Neural progenitor cell (in vitro differentiated cells): ENCODE data around the gene LRRN4. TPM values are rescaled to one million over a fixed set of nuclear protein-coding genes. Genes with fewer than 3 reads are reported as not detected.

ENCODE experiments used
- DNase-seq: peaks from one replicate; pipeline ENCODE4 v3.0.0-alpha.2; 2016; ENCODE audit warnings: low spot score
- H2AFZ ChIP-seq: fragments of 200-600 bp; sonication (generic); replicated peaks from 2 replicates; pipeline ENCODE4 v1.6.1; 2016; ENCODE audit warnings: antibody characterized with exemption
- H3F3A ChIP-seq: fragments of 200-600 bp; sonication (generic); 2 replicates; pipeline ENCODE4 v1.6.1; 2016; ENCODE audit warnings: antibody characterized with exemption, low read depth
- H3K27ac ChIP-seq: fragments of 200-600 bp; sonication (generic); 2 replicates; pipeline ENCODE4 v1.5.1; 2016; ENCODE audit warnings: mild to moderate bottlenecking
- H3K27me3 ChIP-seq: fragments of 200-600 bp; sonication (generic); 2 replicates; pipeline ENCODE4 v1.6.1; 2016; ENCODE audit warnings: mild to moderate bottlenecking, moderate library complexity
- H3K36me3 ChIP-seq: fragments of 200-600 bp; sonication (generic); 2 replicates; pipeline ENCODE4 v1.5.1; 2016
- H3K4me1 ChIP-seq: fragments of 200-600 bp; sonication (generic); 2 replicates; pipeline ENCODE4 v1.6.1; 2016; ENCODE audit warnings: mixed run types
- H3K4me2 ChIP-seq: fragments of 200-600 bp; sonication (generic); 2 replicates; pipeline ENCODE4 v1.6.1; 2016
- H3K4me3 ChIP-seq: fragments of 200-600 bp; sonication (generic); 2 replicates; pipeline ENCODE4 v1.5.1; 2016
- H3K79me2 ChIP-seq: fragments of 200-600 bp; sonication (generic); 2 replicates; pipeline ENCODE4 v1.6.1; 2016; ENCODE audit warnings: low read depth
- H3K9ac ChIP-seq: fragments of 200-600 bp; sonication (generic); 2 replicates; pipeline ENCODE4 v1.6.1; 2016
- H3K9me3 ChIP-seq: fragments of 200-600 bp; sonication (generic); 2 replicates; pipeline ENCODE4 v1.5.1; 2016; ENCODE audit warnings: low read depth
- H4K20me1 ChIP-seq: fragments of 200-600 bp; sonication (generic); 2 replicates; pipeline ENCODE4 v1.6.1; 2016; ENCODE audit warnings: low read depth
- H3K27ac Mint-ChIP-seq: 3 replicates; pipeline ENCODE4 v1.8.0; 2021; ENCODE audit warnings: mixed read lengths
- H3K27me3 Mint-ChIP-seq: 2 replicates; pipeline ENCODE4 v1.8.0; 2022; ENCODE audit warnings: low read depth, mild to moderate bottlenecking, inconsistent platforms, moderate library complexity, mixed read lengths; ENCODE audit not compliant: insufficient read depth
- H3K36me3 Mint-ChIP-seq: 3 replicates; pipeline ENCODE4 v1.8.0; 2021; ENCODE audit warnings: mixed read lengths
- H3K4me1 Mint-ChIP-seq: 3 replicates; pipeline ENCODE4 v1.8.0; 2021; ENCODE audit warnings: mixed read lengths
- H3K4me3 Mint-ChIP-seq: 3 replicates; pipeline ENCODE4 v1.8.0; 2021; ENCODE audit warnings: mild to moderate bottlenecking, moderate library complexity, mixed read lengths
- H3K9me3 Mint-ChIP-seq: 3 replicates; pipeline ENCODE4 v1.8.0; 2020; ENCODE audit warnings: mixed read lengths
- CTCF ChIP-seq: fragments of 200-600 bp; sonication (generic); IDR thresholded peaks from 2 replicates; pipeline ENCODE4 v1.5.1; 2017; ENCODE audit warnings: antibody characterized with exemption, mild to moderate bottlenecking
- EZH2 ChIP-seq: fragments of 200-600 bp; sonication (generic); IDR thresholded peaks from 2 replicates; pipeline ENCODE4 v1.6.1; 2017; ENCODE audit warnings: antibody characterized with exemption, mild to moderate bottlenecking, moderate library complexity
- EZH2phosphoT487 ChIP-seq: fragments of 200-600 bp; sonication (generic); IDR thresholded peaks from 2 replicates; pipeline ENCODE4 v1.6.1; 2017; ENCODE audit warnings: antibody characterized with exemption
- total RNA-seq: library from RNA; depleted of rRNA; stranded (reverse); fragments of >200 nt; gene quantifications from 2 replicates; pipeline ENCODE4 v1.2.3, GENCODE V29; 2015; ENCODE audit warnings: low replicate concordance

Gene LRRN4
- total RNA-seq, 1 donor from 2014 or later, result not detected

- H4K20me1 ChIP-seq, result no peaks in the 10 kb centered on the region
- H3K36me3 ChIP-seq, result no peaks in the 10 kb centered on the region
- H3K79me2 ChIP-seq, result no peaks in the 10 kb centered on the region
- H3K4me1 Mint-ChIP-seq, result peaks cover 5% of the 10 kb centered on the region
- H3K9me3 Mint-ChIP-seq, result no peaks in the 10 kb centered on the region
- peak overlapping the region; percentile 87 for H2AFZ ChIP-seq
- no peak overlapping the region for H3K27ac ChIP-seq
- peak overlapping the region; percentile 51 for H3K4me3 ChIP-seq
- no peak overlapping the region for H3K9ac ChIP-seq
- H3K4me1 ChIP-seq, result peaks cover 10% of the 10 kb centered on the region
- H3F3A ChIP-seq, result peaks cover 5% of the 10 kb centered on the region
- peak overlapping the region; percentile 53 for H3K4me3 Mint-ChIP-seq
- no peak for DNase-seq
- H3K27me3 Mint-ChIP-seq, result peaks cover 35% of the 10 kb centered on the region
- no peaks in the 10 kb centered on the region for H3K9me3 ChIP-seq
- H3K36me3 Mint-ChIP-seq, result peaks cover 2% of the 10 kb centered on the region
- no peak overlapping the region for H3K27ac Mint-ChIP-seq
- peaks cover 67% of the 10 kb centered on the region for H3K27me3 ChIP-seq
- H3K4me2 ChIP-seq, result peak overlapping the region; percentile 91
- TF ChIP-seq EZH2phosphoT487 (no peak), EZH2 (no peak), CTCF (no peak)
Measured at GRCh38 chr20:6051505-6051904, 2.4 kb downstream of the LRRN4 start.

DNA sequence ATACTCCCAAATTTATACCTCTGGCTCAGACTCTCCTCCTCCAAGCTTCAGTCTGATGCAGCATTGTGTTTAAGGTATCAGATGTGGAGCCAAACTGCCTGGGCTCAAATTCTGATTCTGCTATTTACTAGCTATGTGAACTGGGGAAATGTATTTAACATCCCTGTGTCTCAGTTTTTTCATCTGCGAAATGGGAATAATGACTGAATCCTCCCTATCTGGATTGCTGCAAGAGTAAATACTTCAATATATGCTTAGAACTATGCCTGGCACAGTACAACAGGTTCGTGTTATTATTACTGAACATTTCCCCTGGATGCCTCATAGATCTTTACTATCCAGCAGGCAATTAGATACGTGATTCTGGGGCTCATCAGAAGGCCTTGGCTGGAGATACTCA, 5.5 kb downstream of the LRRN4 start:
- Histone ChIP-seq H3K79me2 (no peaks in the 10 kb centered on the region), H3F3A (no peaks in the 10 kb centered on the region), H4K20me1 (no peaks in the 10 kb centered on the region), H2AFZ (no peak overlapping the region), H3K9ac (no peak overlapping the region), H3K4me1 (peaks cover 6% of the 10 kb centered on the region), H3K36me3 (no peaks in the 10 kb centered on the region), H3K4me3 (no peak overlapping the region), H3K27me3 (peaks cover 51% of the 10 kb centered on the region), H3K27ac (no peak overlapping the region), H3K4me2 (no peak overlapping the region), H3K9me3 (no peaks in the 10 kb centered on the region)
- Mint-ChIP-seq H3K9me3 (no peaks in the 10 kb centered on the region), H3K27me3 (peaks cover 35% of the 10 kb centered on the region), H3K36me3 (peaks cover 2% of the 10 kb centered on the region), H3K4me1 (peaks cover 5% of the 10 kb centered on the region), H3K4me3 (no peak overlapping the region), H3K27ac (no peak overlapping the region)
- no peak for DNase-seq
- TF ChIP-seq EZH2 (no peak), CTCF (no peak), EZH2phosphoT487 (no peak)

DNA sequence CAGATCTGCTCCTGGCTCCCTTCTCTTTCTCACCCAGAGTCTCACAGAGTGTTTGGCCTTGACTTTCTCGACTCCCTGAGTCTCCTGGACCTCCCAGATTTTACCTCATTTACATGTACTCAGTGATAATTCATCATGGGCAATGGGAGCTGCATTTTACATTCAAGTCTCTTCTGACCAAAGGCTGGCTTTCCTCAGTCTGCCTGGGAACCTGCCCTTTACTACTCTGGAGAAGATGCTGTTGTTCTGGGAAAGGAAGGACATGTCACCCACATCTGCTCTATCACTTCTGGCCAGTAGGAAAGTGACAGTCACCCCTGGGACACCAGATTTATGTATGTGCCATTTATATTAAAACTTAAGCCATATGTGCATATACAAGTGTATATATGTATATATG, 7.4 kb downstream of the LRRN4 start:
- Histone ChIP-seq H3F3A (no peaks in the 10 kb centered on the region), H3K9ac (no peak overlapping the region), H3K4me1 (no peaks in the 10 kb centered on the region), H3K4me2 (no peak overlapping the region), H3K36me3 (no peaks in the 10 kb centered on the region), H4K20me1 (no peaks in the 10 kb centered on the region), H3K27me3 (peaks cover 31% of the 10 kb centered on the region), H3K4me3 (no peak overlapping the region), H3K9me3 (no peaks in the 10 kb centered on the region), H3K27ac (no peak overlapping the region), H2AFZ (no peak overlapping the region), H3K79me2 (no peaks in the 10 kb centered on the region)
- DNase-seq, result no peak
- Mint-ChIP-seq H3K9me3 (no peaks in the 10 kb centered on the region), H3K4me1 (no peaks in the 10 kb centered on the region), H3K36me3 (peaks cover 7% of the 10 kb centered on the region), H3K27me3 (peaks cover 21% of the 10 kb centered on the region), H3K27ac (no peak overlapping the region), H3K4me3 (no peak overlapping the region)
- TF ChIP-seq EZH2phosphoT487 (no peak), EZH2 (no peak), CTCF (no peak)
